HG02973 (cell line): ENCODE data around the gene CDHR4.
"Not testable (repeated sequence)": the region's sequence is repeated elsewhere in the genome, so short reads cannot be mapped to it uniquely, and the experiment has no call there.

Experiments
- ATAC-seq: cut with Tn5 transposase; IDR thresholded peaks from one replicate; pipeline ENCODE4 v1.9.1; 2021; ENCODE audit warnings: moderate library complexity; ENCODE audit not compliant: unreplicated experiment

CDHR4 gene

GRCh38 chr3:49780975-49781365 lies 18.7 kb downstream of the CDHR4 start:
- ATAC-seq: not testable (repeated sequence)

DNA sequence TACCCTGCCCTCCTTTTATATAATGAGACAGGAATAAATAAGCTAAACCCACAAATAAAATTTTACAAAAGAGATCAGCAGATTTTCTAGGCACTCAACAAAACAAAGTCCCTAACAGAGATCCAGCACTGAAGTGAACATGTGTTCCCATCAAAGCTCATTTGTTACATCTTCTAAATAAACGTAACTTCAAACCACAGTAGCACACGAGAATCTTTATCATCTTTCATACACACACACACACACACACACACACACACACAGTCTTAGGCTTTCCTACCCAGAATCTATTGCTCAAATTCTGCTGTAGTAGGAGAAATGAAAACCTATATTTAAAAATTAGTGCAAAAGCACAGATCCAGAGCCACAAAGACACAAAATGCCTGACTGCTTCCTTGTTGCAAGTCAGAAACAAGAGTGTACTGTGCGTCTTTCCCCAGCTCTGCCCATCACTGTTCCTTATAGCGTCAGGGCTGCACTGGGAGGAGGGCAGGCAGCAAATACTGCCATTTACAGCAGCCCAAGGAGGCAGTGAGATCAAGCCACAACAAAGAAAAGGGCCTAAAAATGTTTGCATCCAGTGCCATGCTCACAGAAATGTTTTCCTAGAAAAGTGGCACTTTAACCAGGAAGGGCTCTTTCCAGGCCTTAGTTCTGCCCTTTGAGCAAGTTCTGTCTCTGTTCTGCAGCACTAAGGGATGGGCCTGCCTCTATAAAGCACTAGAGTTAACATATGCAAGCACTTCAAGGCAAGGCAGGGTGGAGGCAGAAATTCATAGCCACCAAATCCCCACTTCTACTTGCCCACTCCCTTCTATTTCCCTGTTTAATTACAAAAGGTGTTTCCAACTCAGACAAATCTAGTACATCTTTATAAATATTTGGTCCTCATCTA lies 19.3 kb downstream of the CDHR4 start:
- no peak for ATAC-seq

DNA sequence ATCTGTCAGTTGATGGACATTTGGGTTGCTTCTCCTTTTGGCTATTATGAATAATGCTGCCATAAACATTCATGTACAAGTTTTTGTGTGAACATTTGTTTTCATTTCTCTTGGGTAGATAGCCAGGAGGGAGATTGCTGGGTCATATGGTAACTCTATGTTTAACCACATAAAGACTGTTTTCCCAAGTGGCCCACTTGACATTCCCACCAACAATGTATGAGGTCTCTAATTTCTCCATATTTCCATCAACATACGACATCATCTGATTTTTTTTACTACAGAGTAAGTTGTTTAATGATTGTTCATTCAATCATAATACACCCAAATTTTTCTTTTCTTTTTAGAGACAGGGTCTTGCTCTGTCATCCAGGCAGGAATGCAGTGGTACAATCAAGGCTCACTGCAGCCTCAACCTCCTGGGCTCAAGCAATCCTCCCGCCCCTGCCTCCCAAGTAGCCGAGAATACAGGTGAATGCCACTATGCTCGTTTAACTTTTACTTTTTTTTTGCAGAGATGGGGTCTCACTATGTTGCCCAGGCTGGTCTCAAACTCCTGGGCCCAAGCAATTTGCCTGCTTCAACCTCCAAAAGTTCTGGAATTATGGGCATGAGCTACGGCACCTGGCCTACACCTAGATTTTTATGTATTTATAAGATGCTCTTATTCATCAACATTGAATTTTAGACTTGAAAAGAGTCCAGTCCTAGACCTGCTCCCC lies 20.2 kb downstream of the CDHR4 start:
- ATAC-seq: no peak

- ATAC-seq: not testable (repeated sequence)
Observed at GRCh38 chr3:49776101-49776500, 23.6 kb downstream of the CDHR4 start.

DNA sequence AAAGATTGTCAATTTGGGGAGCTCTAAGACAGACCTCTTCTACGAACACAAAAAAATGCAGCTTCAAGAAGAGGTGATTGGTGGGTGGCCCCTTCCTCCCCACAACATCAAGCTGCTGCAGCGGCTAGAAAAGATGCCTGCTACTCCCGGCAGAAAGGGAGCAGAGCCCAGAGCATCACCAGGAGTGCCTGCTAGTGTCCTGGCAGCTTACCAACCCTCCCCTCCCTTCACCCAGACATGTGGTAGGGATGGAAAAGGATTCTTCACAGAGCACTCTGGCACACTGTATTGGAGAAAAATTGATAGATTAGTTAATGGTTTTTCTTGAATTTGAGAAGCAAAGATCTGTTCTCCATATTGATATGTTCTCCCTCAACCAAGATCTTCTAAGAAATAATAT lies 24.1 kb downstream of the CDHR4 start:
- ATAC-seq: no peak

GRCh38 chr3:49772703-49773102 lies 27.0 kb downstream of the CDHR4 start:
- ATAC-seq: no peak

DNA sequence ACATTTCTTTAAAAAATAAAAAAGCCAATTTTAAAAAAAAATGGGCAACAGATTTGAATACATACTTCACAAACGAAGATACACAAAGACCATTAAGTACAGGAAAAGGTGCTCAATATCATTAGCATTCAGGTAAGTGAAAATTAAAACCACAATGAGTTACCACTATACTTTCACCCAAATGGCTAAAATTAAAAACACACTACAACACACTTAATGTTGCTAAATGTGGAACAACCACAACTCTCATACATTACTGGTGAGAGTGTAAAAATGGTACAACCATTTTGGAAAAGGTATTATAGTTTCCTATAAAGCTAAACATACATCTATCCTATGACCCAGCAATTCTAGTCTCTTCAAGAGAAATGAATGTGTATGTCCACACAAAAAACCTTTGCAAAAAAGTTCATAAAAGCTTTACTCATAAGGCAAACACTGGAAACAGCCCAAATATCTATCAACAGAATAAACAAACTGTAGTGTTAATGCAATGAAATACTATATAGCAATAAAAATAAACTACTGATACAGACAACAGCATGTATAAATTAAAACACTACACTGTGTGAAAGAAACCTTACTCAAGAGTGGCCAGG lies 28.2 kb downstream of the CDHR4 start:
- no peak for ATAC-seq

- ATAC-seq: no peak
Observed at GRCh38 chr3:49769926-49770325, 29.7 kb downstream of the CDHR4 start.

GRCh38 chr3:49769286-49769915 lies 30.3 kb downstream of the CDHR4 start:
- no peak for ATAC-seq

DNA sequence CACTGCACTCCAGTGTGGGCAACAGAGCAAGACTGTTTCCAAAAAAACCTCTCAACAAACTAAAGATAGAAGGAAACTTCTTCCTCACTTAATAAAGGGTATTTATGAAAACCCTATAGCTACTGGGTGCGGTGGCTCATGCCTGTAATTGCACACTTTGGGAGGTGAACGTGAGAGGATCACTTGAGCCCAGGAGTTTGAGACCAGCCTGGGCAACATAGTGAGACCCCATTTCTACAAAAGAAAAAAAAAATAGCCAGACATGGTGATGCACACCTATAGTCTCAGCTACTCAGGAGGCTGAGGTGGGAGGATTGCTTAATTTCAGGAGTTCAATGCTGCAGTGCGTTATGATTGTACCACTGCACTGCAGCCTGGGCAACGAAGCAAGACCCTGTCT lies 35.7 kb downstream of the CDHR4 start:
- ATAC-seq: no peak

- no peak for ATAC-seq
Observed at GRCh38 chr3:49761661-49762060, 38.0 kb downstream of the CDHR4 start.

GRCh38 chr3:49759226-49759625 lies 40.4 kb downstream of the CDHR4 start:
- no peak for ATAC-seq

DNA sequence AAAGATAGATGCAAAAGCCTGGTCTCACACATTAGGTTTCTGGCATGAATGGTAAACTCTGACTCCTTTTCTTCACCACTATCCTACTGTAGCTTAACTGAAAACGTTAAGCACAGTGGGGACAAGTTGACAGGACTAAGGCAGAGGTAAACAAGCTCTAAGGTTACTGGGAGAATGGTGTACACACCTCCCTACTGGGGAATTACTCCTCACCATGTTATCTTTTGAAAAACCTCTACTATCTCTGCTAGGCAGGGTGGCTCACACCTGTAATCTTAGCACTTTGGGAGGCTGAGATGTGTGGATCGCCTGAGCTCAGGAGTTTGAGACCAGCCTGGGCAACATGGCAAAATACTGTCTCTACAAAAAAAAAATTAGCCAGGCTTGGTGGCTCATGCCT lies 42.5 kb downstream of the CDHR4 start:
- no peak for ATAC-seq

DNA sequence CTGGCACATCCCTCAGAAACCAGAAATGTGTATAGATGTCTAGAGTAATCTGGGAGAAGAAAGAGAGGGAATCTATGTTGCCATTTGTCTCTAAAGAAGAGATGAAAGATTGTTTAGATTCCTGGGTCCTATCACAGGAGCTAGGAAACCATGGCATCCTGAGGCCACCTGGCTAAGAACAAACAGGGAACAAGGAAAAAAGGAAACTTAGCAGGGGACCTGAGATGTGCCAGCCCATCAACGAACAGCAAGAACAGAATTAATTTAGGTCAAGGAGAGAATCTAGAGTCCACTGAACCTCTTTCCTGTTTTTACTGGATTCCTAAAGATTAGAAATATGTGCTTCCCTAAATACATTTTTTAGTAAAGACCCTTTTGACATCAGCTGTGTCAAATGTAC lies 43.6 kb downstream of the CDHR4 start:
- ATAC-seq: no peak

GRCh38 chr3:49754536-49754935 lies 45.1 kb downstream of the CDHR4 start:
- no peak for ATAC-seq

- no peak for ATAC-seq
Observed at GRCh38 chr3:49751501-49751900, 48.2 kb downstream of the CDHR4 start.

DNA sequence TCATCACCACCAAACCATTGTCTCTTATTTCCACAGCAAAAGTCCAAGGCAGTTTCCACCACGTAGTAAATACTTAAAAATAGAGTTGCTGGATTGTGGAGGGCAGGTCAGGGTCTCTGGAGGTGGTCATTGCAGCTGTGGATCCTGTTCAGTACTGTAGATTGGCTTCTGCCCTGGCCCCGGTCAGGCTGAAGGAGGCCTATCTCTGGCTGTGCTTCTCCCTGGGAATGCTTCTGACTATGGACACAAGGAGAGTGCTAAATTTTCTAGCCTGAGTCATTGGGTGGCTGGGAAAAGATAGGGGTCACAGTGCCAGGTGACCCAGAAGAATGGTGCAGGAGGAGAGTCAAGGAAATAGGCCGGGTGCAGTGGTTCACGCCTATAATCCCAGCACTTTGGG lies 49.6 kb downstream of the CDHR4 start:
- ATAC-seq: no peak

DNA sequence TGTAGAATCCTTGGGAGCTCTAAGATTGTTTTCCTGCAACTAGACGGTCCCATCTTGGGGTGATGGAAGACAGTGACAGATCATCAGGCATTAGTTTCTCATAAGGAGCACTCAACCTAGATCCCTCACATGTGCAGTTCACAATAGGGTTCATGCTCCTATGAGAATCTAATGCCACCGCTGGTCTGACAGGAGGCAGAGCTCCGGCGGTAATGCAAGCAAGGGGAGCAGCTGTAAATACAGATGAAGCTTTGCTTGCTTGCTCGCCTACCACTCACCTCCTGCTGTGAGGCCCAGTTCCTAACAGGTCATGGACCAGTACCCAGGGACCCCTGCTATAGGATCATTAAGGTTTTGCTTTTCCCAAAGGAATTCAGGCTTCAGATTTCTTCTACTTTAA lies 50.8 kb downstream of the CDHR4 start:
- not testable (repeated sequence) for ATAC-seq

DNA sequence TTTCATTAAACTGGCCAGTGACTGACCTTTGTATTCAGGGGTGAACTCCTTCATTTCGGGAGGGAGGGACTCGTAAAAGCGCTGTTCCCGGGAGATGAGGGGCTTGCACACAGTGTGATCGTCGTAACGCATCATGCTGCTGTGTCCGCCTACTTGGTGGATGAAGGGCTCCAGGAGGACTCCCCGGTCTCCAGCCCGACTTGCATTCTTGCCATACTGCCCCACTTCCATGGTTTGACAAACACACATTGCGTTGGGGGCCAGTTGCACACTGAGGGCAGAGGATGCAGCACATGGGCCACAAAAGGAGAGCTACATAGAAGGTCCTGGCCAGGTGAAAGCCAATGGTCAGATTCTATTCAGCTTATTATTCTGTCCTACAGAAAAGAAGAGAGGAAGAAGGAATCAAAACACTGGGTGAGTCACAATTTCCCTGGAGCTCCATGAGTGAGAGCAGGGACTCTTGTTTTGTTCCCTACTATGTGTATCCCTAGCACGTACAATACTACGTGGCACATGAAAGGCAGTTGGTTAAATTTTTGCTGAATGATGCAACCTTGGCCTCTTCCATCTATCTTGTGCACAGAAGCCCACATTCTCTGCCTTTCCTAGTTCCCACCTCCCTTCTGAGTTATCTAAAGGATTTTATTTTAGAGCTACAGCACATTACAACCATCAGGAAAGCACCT lies 51.7 kb downstream of the CDHR4 start:
- ATAC-seq: no peak

GRCh38 chr3:49745986-49746385 lies 53.7 kb downstream of the CDHR4 start:
- ATAC-seq: no peak
